ENCODE results near the gene FGF4.

The FGF4 gene

DNA sequence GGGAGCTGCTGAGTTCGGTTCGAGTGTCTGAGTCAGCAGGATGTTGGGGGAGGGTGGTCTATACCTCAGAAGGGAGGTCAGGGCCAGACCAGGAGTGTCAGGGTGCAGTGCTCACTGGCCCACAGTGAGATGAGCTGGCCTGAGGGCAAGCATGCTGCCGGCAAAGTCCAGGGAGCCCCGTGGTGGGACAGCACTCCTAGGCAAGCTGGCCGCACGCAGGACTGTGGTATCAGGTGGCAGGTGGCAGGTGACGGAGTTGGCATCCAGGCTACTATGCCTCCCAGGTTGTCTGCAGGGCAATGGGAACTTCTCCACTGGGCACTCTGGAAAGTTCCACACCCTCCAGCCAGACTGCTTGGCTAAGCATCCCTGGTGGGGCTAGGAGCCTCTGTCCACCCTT is 39.3 kb upstream of the FGF4 start:
- Mint-ChIP-seq H3K4me1 (ENCODE audit: low read depth) (no peaks in the 10 kb centered on the region), H3K36me3 (ENCODE audit: low read depth) (no peaks in the 10 kb centered on the region), H3K27ac (no peak overlapping the region), H3K27me3 (ENCODE audit: low read depth) (peaks cover 18% of the 10 kb centered on the region), H3K9me3 (no peaks in the 10 kb centered on the region), H3K4me3 (no peak overlapping the region)
- DNase-seq (ENCODE audit: low spot score) = no peak

DNA sequence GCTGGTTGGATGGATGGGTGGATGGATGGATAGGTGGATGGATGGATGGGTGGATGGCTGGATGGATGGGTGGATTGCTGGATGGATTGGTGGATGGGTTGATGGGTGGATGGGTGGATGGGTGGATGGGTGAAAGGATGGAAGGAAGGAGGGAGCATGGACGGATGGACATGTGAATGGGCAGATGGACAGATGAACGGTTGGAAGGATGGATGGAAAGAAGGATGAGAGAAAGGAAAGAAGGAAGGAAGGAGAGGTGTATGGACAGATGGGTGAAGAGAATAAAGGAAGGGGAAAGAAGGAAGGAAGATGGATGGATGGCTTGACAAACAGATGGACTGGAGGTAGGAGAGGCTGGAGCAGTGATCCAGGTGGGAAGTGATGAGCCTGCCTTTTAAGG is 38.7 kb upstream of the FGF4 start:
- Mint-ChIP-seq H3K36me3 (ENCODE audit: low read depth) (no peaks in the 10 kb centered on the region), H3K4me1 (ENCODE audit: low read depth) (no peaks in the 10 kb centered on the region), H3K27ac (no peak overlapping the region), H3K4me3 (no peak overlapping the region), H3K9me3 (no peaks in the 10 kb centered on the region), H3K27me3 (ENCODE audit: low read depth) (peaks cover 18% of the 10 kb centered on the region)
- no peak for DNase-seq (ENCODE audit: low spot score)

DNA sequence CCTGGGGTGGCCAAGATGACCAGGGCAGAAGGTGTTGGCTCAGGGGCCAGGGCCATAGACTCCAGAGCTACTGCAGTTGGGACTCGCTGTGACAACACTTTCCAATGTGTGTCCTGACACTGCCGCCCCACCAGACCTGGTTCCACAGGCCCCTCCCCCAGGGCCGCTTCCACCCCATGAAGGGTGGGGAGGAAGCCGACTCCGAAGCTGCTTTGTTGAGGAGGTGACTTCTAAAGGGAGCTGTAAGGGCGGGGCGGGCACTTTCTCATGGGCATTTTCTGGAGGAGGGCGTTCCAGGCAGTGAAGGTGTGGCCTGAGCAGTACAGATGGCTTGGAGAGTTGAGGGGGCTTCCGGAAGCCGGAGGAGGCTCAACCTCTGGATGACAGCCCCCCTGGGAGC is 37.8 kb upstream of the FGF4 start:
- H3K27ac Mint-ChIP-seq = no peak overlapping the region
- no peaks in the 10 kb centered on the region for H3K4me1 Mint-ChIP-seq (ENCODE audit: low read depth)
- H3K36me3 Mint-ChIP-seq (ENCODE audit: low read depth) = no peaks in the 10 kb centered on the region
- DNase-seq (ENCODE audit: low spot score) = no peak
- H3K9me3 Mint-ChIP-seq = no peaks in the 10 kb centered on the region
- peaks cover 18% of the 10 kb centered on the region for H3K27me3 Mint-ChIP-seq (ENCODE audit: low read depth)
- H3K4me3 Mint-ChIP-seq = no peak overlapping the region

DNA sequence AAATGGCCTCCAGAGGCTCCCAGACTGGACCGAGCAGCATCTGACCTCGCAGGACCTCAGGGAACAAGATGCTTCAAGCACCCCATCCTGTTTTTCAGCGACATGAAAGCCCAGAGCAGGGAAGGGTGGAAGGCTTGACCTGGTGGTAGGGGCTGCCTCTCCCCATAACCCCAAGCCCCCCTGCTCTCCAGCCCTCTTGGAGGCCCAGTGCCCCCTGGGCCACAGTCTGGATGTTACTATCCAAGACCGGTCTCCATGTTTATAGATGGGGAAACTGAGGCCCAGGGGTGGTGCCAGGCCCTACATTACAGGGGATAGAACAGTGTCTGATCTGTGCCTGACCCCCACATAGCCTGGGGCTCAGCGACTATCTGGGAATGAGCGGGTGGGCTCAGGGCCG is 37.1 kb upstream of the FGF4 start:
- Mint-ChIP-seq H3K36me3 (ENCODE audit: low read depth) (no peaks in the 10 kb centered on the region), H3K9me3 (no peaks in the 10 kb centered on the region), H3K4me3 (no peak overlapping the region), H3K27ac (no peak overlapping the region), H3K27me3 (ENCODE audit: low read depth) (peaks cover 18% of the 10 kb centered on the region), H3K4me1 (ENCODE audit: low read depth) (no peaks in the 10 kb centered on the region)
- DNase-seq (ENCODE audit: low spot score) = no peak

DNA sequence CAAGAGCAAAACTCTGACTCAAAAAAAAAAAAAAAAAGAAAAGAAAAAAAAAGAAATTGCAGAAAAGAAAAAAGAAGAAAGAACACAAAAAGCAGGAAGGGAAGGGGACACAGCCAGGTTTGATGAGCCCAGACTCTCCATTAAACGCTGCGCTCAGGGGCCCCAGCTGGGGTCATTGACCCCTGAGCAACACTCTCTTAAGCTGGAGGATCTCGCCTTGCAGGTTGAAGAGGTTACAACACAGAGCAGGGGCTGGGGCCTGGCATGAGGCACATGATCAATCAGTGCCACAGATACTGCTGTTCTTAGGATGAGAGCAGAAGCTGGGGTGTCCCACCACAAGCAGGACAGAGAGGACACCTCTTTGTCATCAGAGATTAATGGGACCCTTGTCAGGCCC is 36.3 kb upstream of the FGF4 start:
- H3K4me1 Mint-ChIP-seq (ENCODE audit: low read depth) = no peaks in the 10 kb centered on the region
- H3K4me3 Mint-ChIP-seq = no peak overlapping the region
- H3K27me3 Mint-ChIP-seq (ENCODE audit: low read depth) = peaks cover 13% of the 10 kb centered on the region
- no peaks in the 10 kb centered on the region for H3K9me3 Mint-ChIP-seq
- no peaks in the 10 kb centered on the region for H3K36me3 Mint-ChIP-seq (ENCODE audit: low read depth)
- H3K27ac Mint-ChIP-seq = no peak overlapping the region
- DNase-seq (ENCODE audit: low spot score) = no peak

DNA sequence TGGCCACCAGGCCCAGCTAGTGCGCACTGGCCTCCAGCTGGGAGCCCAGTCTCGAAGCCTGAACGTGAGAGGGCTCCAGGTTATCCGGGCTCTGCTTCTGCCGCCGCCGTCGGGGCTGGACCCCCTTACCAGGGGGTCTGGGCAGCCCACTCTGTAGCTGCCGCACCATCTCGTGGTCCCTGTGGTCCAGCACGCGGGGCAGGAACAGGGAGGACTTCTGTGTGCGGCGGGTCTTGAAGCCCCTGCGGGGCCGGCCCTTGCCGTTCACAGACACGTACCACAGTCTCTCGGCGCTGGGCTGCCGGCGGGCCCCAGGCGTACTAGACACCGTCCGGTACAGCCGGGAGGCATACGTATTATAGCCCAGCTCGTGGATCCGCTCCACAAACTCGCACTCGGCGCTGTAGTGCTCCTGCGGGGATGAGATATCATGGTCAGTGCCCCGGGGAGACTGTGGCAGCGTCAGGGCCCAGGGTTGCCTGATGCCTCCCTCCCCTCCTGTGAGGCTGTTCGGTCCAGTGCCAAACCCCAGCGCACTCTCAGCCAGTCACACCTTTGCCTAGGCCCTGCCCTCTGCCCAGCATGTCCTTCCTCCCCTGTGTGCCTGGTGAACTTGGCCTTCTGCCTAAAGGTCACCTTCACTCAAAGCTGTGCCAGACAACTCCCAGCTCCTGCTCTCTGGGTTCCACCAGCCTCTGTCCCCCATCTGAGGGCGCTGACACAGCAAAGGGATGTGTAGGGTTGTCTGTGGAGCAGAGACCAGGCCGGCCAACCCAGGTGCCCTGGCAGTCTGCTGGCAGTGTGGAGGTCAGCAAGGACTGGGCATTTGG is 35.4 kb upstream of the FGF4 start:
- no peaks in the 10 kb centered on the region for H3K36me3 Mint-ChIP-seq (ENCODE audit: low read depth)
- H3K27me3 Mint-ChIP-seq (ENCODE audit: low read depth) = peaks cover 9% of the 10 kb centered on the region

DNA sequence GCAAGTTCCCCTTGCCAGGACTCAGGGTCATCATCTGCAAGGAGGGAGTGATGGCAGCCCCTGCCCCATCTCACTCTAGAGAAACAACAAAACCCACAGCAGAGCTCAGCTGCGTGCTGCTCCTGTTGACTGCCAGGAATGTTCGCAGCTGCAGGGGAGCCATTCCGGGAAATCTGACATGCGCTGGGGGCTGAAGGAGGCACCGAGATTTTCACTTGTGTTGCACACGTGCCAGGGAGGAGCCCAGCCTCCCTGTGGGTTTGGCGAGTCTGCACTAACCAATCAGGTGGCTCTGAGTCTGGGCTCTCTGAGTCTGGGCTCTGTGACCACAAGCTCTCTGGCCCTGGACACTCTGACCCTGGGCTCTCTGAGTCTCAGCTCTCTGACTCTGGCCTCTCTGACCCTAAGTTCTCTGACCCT is 33.5 kb upstream of the FGF4 start:
- Mint-ChIP-seq H3K4me3 (no peak overlapping the region), H3K4me1 (ENCODE audit: low read depth) (no peaks in the 10 kb centered on the region), H3K27me3 (ENCODE audit: low read depth) (peaks cover 6% of the 10 kb centered on the region), H3K36me3 (ENCODE audit: low read depth) (no peaks in the 10 kb centered on the region), H3K27ac (no peak overlapping the region), H3K9me3 (no peaks in the 10 kb centered on the region)
- no peak for DNase-seq (ENCODE audit: low spot score)

More for the DNA sequence above, 35.4 kb upstream of the FGF4 start:
- DNase-seq (ENCODE audit: low spot score) = no peak
- Mint-ChIP-seq H3K9me3 (no peaks in the 10 kb centered on the region), H3K27ac (no peak overlapping the region), H3K4me3 (no peak overlapping the region), H3K4me1 (ENCODE audit: low read depth) (no peaks in the 10 kb centered on the region)

DNA sequence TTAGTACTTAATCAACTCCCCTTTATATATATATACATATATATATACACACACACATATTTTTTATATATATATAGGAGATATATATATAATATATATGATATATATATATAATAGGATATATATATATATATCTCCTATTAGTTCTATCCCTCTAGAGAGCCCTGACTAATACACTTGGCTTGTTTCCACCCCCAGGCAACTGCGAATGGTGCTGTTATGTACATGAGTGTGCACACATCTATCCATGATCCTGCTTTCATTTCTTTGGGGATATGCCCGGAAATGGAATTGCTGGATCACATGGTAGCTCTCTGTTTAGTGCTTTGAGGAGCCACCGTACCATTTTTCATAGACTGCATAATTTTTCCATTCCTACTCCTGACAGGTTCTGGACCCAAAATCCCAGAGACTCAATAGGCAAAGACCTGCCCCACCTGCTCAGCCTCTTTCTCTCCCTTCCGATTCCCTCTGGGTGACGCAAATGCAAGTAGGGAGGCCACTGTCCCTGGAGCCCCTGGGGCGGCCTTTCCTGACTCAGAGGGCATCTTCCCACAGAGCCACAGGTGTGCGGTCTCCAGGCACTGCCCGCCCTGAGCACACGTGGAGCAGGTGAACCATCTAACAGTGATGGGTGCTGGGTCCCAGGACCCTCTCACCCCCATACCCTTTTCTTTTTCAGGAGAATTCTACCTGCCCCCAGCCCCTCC is 32.1 kb upstream of the FGF4 start:
- peaks cover 6% of the 10 kb centered on the region for H3K27me3 Mint-ChIP-seq (ENCODE audit: low read depth)
- no peak overlapping the region for H3K4me3 Mint-ChIP-seq
- DNase-seq (ENCODE audit: low spot score) = no peak
- H3K36me3 Mint-ChIP-seq (ENCODE audit: low read depth) = no peaks in the 10 kb centered on the region
- no peaks in the 10 kb centered on the region for H3K4me1 Mint-ChIP-seq (ENCODE audit: low read depth)
- no peaks in the 10 kb centered on the region for H3K9me3 Mint-ChIP-seq
- no peak overlapping the region for H3K27ac Mint-ChIP-seq

DNA sequence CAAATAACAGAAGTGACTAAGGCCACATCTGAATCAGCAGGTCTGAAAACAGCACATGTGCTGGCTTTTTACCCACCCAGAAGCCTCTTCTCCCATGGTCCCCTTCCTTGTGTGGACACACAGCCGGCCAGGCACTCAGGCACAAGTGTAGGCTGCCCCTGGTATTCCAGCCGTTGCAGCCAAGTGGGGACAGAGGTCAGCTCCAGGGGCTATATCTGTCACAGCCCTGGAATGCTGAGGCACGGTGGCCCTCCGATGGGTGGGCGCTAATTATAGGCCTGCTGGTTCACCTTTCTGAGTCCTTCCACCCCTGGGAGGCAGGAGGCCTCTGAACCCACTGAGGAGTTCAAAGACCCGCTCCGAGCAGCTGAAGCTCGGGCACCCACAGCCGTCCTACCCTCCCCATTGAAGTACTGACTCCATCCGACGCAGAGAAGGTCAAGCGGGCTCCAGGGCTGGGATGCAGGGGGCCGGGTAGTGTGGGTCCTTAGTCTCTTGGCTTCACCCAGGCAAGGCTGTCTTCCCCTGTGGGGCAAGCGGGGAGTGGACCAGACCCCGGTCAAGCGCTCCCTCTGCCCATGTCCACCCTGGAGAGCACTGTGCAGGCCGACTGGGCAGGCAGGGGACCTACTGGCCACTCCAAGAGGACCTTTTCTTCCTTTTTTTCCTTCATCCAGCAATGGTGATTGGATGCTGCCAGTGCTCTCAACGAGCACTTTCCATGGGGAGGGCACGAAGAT is 29.8 kb upstream of the FGF4 start:
- H3K4me3 Mint-ChIP-seq = no peak overlapping the region
- peaks cover 6% of the 10 kb centered on the region for H3K27me3 Mint-ChIP-seq (ENCODE audit: low read depth)
- H3K27ac Mint-ChIP-seq = no peak overlapping the region
- no peaks in the 10 kb centered on the region for H3K36me3 Mint-ChIP-seq (ENCODE audit: low read depth)
- no peaks in the 10 kb centered on the region for H3K9me3 Mint-ChIP-seq
- DNase-seq (ENCODE audit: low spot score) = no peak
- H3K4me1 Mint-ChIP-seq (ENCODE audit: low read depth) = no peaks in the 10 kb centered on the region

DNA sequence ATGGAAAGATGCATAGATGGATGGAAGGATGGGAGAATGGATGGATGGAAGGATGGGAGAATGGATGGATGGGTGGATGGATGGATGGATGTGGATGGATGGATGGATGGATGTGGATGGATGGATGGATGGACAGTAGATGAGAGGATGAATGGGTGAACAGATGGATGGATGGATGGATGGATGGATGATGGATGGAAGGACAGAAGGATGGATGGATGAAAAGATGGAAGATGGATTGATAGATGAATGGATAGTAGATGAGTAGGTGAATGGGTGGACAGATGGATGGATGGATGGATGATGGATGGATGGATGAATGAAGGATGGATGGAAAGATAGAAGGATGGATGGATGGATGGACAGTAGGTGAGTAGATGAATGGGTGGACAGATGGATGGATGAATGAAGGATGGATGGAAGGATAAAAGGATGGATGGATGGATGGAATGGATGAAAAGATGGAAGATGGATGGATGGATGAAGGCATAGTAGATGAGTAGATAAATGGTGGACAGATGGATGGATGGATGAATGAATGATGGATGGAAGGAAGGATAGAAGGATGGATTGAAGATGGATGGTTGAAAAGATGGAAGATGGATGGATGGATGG is 28.6 kb upstream of the FGF4 start:
- Mint-ChIP-seq H3K27ac (no peak overlapping the region), H3K9me3 (no peaks in the 10 kb centered on the region), H3K36me3 (ENCODE audit: low read depth) (no peaks in the 10 kb centered on the region)

DNA sequence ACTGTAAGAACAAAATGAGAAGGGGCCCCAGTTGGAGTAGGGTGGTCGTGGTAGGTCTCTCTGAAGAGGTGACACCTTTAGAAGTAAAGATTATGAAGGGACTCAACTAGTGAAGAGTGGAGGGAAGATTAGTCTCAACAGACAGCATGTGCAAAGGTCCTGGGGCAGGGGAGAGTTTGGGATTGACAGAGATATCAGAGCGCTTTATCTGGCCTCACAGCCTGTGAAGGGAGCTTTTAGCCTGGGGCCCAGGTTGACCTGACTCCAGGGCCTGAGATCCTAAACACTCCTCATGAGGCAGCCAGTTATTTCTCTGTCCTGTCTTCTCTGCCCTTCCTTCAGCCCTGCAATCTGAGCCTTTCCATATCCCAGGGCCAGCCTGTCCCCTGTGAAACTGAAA is 27.9 kb upstream of the FGF4 start:
- no peak for DNase-seq (ENCODE audit: low spot score)
- no peak overlapping the region for H3K27ac Mint-ChIP-seq
- peaks cover 4% of the 10 kb centered on the region for H3K27me3 Mint-ChIP-seq (ENCODE audit: low read depth)
- no peak overlapping the region for H3K4me3 Mint-ChIP-seq
- H3K9me3 Mint-ChIP-seq = no peaks in the 10 kb centered on the region
- H3K4me1 Mint-ChIP-seq (ENCODE audit: low read depth) = no peaks in the 10 kb centered on the region
- no peaks in the 10 kb centered on the region for H3K36me3 Mint-ChIP-seq (ENCODE audit: low read depth)

More for the DNA sequence above, 28.6 kb upstream of the FGF4 start:
- DNase-seq (ENCODE audit: low spot score) = no peak
- Mint-ChIP-seq H3K4me3 (no peak overlapping the region), H3K4me1 (ENCODE audit: low read depth) (no peaks in the 10 kb centered on the region), H3K27me3 (ENCODE audit: low read depth) (peaks cover 4% of the 10 kb centered on the region)

DNA sequence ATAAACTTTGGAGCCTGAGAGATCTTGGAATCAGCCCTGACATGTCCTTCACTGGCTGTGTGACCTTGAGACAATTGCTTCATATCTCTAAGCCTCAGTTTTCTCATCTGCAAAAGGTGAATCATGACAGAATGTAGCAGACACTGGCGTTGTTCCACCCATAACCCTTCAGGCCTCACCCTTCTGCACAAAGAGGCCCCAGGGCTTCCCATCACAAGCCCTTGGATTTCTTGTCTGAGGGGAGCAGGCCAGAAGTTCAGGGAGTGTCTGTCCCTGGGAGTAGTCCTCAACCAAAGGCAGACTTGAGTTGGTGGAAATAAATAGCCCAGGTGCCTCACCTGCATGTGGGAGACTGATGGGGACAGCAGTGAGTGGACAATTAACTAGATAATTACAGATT is 27.4 kb upstream of the FGF4 start:
- no peaks in the 10 kb centered on the region for H3K36me3 Mint-ChIP-seq (ENCODE audit: low read depth)
- H3K9me3 Mint-ChIP-seq = no peaks in the 10 kb centered on the region
- no peak for DNase-seq (ENCODE audit: low spot score)
- no peaks in the 10 kb centered on the region for H3K4me1 Mint-ChIP-seq (ENCODE audit: low read depth)
- peaks cover 4% of the 10 kb centered on the region for H3K27me3 Mint-ChIP-seq (ENCODE audit: low read depth)
- H3K27ac Mint-ChIP-seq = no peak overlapping the region
- H3K4me3 Mint-ChIP-seq = no peak overlapping the region

DNA sequence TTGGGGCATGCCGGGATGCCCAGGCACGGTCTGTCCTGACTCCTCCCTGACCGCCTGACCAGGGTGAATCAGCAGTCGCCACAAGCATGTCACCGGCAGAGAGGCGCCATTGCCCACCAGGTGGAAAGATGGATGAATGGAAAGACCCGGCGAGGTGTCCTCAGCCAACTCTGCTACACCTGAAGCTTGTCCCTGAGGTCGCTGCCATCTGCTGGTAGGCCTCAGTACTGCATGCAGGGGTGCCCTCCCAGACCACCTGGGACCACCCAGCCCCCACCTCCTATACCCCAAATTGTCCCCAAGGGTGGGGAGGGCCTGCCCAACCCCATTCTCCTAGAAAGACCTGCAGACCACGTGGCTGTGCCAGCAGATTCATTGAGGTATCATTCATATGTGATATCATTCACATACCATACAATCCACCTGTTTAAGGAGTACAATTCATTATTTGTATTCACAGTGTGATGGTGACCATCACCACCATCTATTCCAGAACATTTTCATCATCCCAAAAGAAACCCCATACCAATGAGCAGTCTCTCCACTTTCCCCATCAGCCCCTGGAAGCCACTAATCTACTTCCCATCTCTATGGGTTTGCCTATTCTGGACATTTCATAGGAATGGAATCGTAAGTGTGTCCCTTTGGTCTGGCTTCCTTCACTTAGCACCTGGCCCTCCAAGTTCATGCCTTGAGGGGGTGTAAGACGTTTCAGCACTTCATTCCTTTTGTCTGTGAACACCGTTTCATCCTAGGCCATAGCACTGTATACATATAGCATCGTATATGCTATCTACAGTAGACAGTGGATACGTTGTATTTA is 26.6 kb upstream of the FGF4 start:
- Mint-ChIP-seq H3K36me3 (ENCODE audit: low read depth) (no peaks in the 10 kb centered on the region), H3K4me3 (no peak overlapping the region), H3K27me3 (ENCODE audit: low read depth) (peaks cover 4% of the 10 kb centered on the region), H3K27ac (no peak overlapping the region), H3K4me1 (ENCODE audit: low read depth) (no peaks in the 10 kb centered on the region), H3K9me3 (no peaks in the 10 kb centered on the region)
- no peak for DNase-seq (ENCODE audit: low spot score)

All from T-helper 2 cell treated with Interferon-gamma antibody and Interleukin-4, amounts not matched to agents 5 μg/mL and 100 μg/mL, for 36 hours (primary cell).